GM19467 (cell line): ENCODE data around the gene PSEN1.

Source experiments
- ATAC-seq: cut with Tn5 transposase; IDR thresholded peaks from one replicate; pipeline ENCODE4 v1.9.1; 2021; ENCODE audit warnings: mild to moderate bottlenecking, moderate library complexity; ENCODE audit not compliant: unreplicated experiment

PSEN1 gene

DNA sequence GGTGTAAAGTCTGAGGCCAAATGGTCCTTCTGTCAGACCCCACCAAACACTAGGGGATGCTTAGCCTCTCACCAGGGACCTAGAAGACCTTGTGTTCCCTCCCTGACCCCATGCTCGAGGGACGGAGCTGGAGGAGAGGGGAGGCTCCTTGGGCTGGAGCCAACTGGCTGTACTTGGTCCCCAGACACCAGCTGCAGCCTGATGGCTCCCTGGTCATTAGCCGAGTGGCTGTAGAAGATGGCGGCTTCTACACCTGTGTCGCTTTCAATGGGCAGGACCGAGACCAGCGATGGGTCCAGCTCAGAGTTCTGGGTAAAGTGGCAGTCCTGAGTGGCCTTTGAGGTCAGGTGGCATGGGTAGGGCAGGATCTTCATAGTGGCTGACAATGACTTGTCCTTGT, 130.0 kb downstream of the PSEN1 start:
- no peak for ATAC-seq

DNA sequence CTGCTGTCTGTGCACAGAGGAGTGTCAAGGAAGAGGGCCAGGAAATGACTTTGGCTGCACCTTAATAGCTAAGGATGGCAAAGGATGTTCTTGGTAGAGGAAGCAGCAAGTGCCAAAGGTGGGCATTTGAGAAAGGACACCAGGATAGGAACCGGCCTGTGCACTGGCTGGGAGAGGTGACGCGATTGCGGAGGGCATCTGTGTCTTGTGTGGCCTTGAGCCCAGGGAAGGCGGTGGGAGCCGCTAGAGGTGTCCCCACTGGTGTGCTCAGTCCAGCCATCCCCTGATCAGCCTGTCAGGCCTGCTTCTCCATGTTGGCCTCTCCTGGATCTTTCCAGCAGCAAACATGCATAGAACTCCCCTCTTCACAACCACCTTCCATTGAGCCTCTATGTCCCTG, 131.2 kb downstream of the PSEN1 start:
- no peak for ATAC-seq

DNA sequence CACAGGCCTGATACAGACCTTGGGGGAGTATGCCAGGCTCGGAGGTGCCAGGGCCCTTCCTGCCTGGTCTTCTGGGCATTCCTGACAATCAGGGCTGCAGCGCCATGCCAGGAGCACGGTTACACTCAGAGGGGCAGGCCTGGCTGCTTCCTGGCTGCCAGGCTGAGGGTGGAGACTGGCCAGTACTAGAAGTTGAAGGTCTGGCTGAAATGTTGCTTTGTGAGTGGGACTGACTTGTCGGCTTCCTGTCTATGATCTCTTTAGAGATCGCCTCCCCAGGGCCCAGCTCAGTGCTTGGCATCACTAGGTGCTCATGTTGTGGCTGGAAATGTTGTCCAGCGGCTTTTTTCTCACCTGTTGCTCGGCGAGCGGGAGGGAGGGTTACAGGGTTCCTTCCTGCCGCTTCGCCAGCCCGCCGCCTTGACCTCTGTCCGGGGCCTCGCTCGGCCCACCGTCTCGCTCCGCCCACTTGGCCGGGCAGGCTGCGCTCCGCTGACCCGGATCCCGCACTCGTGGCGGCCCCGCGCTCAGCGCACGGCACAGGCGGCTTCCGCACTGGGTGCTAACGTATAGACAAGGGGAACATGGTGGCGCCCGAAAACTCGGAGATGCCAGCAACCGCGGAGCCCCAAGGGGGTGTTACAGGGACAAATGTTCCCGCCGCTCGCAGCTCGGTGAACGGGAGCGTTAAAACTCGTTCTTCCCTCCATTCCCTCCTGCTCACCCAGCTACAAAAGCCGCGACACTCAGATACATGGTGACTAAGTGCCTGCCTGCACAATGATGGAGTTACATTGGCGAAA, 133.6 kb downstream of the PSEN1 start:
- ATAC-seq, result peak; percentile 57

DNA sequence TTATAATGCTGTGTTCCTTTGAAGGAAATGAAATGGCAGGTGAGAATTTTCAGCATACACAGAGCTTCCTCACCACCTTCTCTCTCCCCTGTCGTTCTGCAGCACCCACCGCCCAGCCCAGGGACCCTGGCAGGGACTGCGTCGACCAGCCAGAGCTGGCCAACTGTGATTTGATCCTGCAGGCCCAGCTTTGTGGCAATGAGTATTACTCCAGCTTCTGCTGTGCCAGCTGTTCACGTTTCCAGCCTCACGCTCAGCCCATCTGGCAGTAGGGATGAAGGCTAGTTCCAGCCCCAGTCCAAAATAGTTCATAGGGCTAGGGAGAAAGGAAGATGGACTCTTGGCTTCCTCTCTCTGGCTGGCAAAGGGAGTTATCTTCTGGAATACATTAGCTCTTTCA, 136.1 kb downstream of the PSEN1 start:
- ATAC-seq, result no peak
